H1 (cell line): ENCODE measurements around the gene SLC18A3. TPM values are rescaled to one million over a fixed set of nuclear protein-coding genes. Genes with fewer than 3 reads are reported as not detected.

Source experiments
- CTCF ChIA-PET: fragments of 300-600 bp; sonication (Branson Sonifier 250); formaldehyde crosslinking; loops from one replicate; lab custom pipeline; 2021; ENCODE audit not compliant: partially characterized antibody; lab: Charles Lee
- POLR2A ChIA-PET: fragments of 300-600 bp; sonication (Branson Sonifier 250); formaldehyde crosslinking; loops from one replicate; lab custom pipeline; 2021; ENCODE audit warnings: inconsistent platforms; ENCODE audit not compliant: partially characterized antibody; lab: Charles Lee
- DNase-seq, 2 experiments: peaks; one replicate each; pipeline versions ENCODE4 v3.0.0 to v3.0.0-alpha.2; 2010 to 2022; ENCODE audit warnings: low spot score in 2 of 2, low read depth in 1 of 2, mixed read lengths in 1 of 2
- FAIRE-seq: peaks from 2 replicates; lab custom pipeline; 2011; peaks lifted over from hg19 to GRCh38; lab: Jason Lieb, UNC
- H2AFZ ChIP-seq: 2 replicates; pipeline ENCODE4 v1.8.1; 2012; ENCODE audit warnings: low read length, inconsistent platforms
- H2AK5ac ChIP-seq: 2 replicates; pipeline ENCODE4 v1.6.1; 2013; ENCODE audit warnings: low read depth, low read length
- H2BK120ac ChIP-seq: replicated peaks from 2 replicates; pipeline ENCODE3; 2013; ENCODE audit warnings: low read depth, low read length, inconsistent platforms
- H2BK12ac ChIP-seq: 2 replicates; pipeline ENCODE4 v1.6.1; 2013; ENCODE audit warnings: low read depth, low read length
- H2BK15ac ChIP-seq: 2 replicates; pipeline ENCODE4 v1.6.1; 2013; ENCODE audit warnings: low read length
- H2BK20ac ChIP-seq: 2 replicates; pipeline ENCODE4 v1.6.1; 2013; ENCODE audit warnings: low read length
- H2BK5ac ChIP-seq: 2 replicates; pipeline ENCODE4 v1.6.1; 2013; ENCODE audit warnings: low read depth, low read length
- H3K14ac ChIP-seq: 2 replicates; pipeline ENCODE4 v1.6.1; 2013; ENCODE audit warnings: inconsistent platforms; ENCODE audit not compliant: insufficient read length
- H3K18ac ChIP-seq: 2 replicates; pipeline ENCODE4 v1.6.1; 2013; ENCODE audit warnings: low read length; ENCODE audit errors: extremely low read depth
- H3K23ac ChIP-seq: 2 replicates; pipeline ENCODE4 v1.6.1; 2013; ENCODE audit warnings: inconsistent platforms; ENCODE audit not compliant: insufficient read length
- H3K23me2 ChIP-seq: 2 replicates; pipeline ENCODE4 v1.6.1; 2013; ENCODE audit warnings: low read depth, low read length
- H3K27ac ChIP-seq: 2 replicates; pipeline ENCODE4 v1.6.1; 2011; ENCODE audit warnings: low read depth, low read length, inconsistent platforms
- H3K27me3 ChIP-seq, 4 experiments: replicated peaks in 1 of 4; 1 replicate in 1 of 4; 2 replicates in 3 of 4; pipeline versions ENCODE4 v1.6.1 to v1.8.1; 2011 to 2013; ENCODE audit warnings: low read length in 3 of 4, mild to moderate bottlenecking in 3 of 4, inconsistent platforms in 2 of 4, mixed read lengths in 2 of 4, moderate library complexity in 1 of 4; ENCODE audit not compliant: control insufficient read depth in 3 of 4, insufficient read depth in 3 of 4; ENCODE audit errors: extremely low read depth in 1 of 4
- H3K36me3 ChIP-seq, 4 experiments: 2 replicates each; pipeline versions ENCODE4 v1.6.1 to v1.8.1; 2011 to 2013; ENCODE audit warnings: mild to moderate bottlenecking in 4 of 4, low read length in 3 of 4, moderate library complexity in 2 of 4, control low read depth in 1 of 4, inconsistent platforms in 1 of 4; ENCODE audit not compliant: insufficient read depth in 4 of 4, control insufficient read depth in 2 of 4
- H3K4ac ChIP-seq: replicated peaks from 2 replicates; pipeline ENCODE3; 2013; ENCODE audit warnings: low read length, low read depth, mixed read lengths, inconsistent platforms; ENCODE audit not compliant: insufficient read length
- H3K4me1 ChIP-seq, 4 experiments: replicated peaks in 1 of 4; 1 replicate in 1 of 4; 2 replicates in 3 of 4; pipeline versions ENCODE4 v1.6.1 to v1.8.1; 2011 to 2013; ENCODE audit warnings: low read length in 3 of 4, inconsistent platforms in 2 of 4, mixed read lengths in 1 of 4; ENCODE audit not compliant: insufficient read depth in 4 of 4, control insufficient read depth in 3 of 4
- H3K4me2 ChIP-seq, 2 experiments: 2 replicates each; pipeline versions ENCODE4 v1.6.1 to v1.8.1; 2011 to 2013; ENCODE audit warnings: low read depth in 2 of 2, low read length in 2 of 2, control low read depth in 1 of 2, inconsistent platforms in 1 of 2, mild to moderate bottlenecking in 1 of 2; ENCODE audit not compliant: insufficient read depth in 1 of 2
- H3K4me3 ChIP-seq, 4 experiments: fragments of 200-600, 300-600 bp in 1 of 4; sonication (generic), shearing (Covaris generic), sonication (Bioruptor Twin) in 1 of 4; 2 replicates each; pipeline versions ENCODE4 v1.5.1 to v1.8.1; 2011 to 2016; ENCODE audit warnings: low read length in 4 of 4, low read depth in 3 of 4, control low read depth in 2 of 4, inconsistent platforms in 2 of 4, mild to moderate bottlenecking in 2 of 4, mixed read lengths in 1 of 4, moderate library complexity in 1 of 4; ENCODE audit not compliant: insufficient read depth in 2 of 4; ENCODE audit errors: extremely low read depth in 1 of 4
- H3K56ac ChIP-seq: replicated peaks from 2 replicates; pipeline ENCODE3; 2013; ENCODE audit warnings: low read depth, mild to moderate bottlenecking, mixed read lengths, low read length, inconsistent platforms; ENCODE audit not compliant: insufficient read length
- H3K79me1 ChIP-seq: 2 replicates; pipeline ENCODE4 v1.6.1; 2013; ENCODE audit warnings: low read depth, low read length, control low read depth
- H3K79me2 ChIP-seq, 2 experiments: 2 replicates each; pipeline versions ENCODE4 v1.6.1 to v1.8.1; 2012 to 2013; ENCODE audit warnings: low read length in 2 of 2, mild to moderate bottlenecking in 2 of 2, inconsistent platforms in 1 of 2; ENCODE audit not compliant: insufficient read depth in 2 of 2, control insufficient read depth in 1 of 2
- H3K9ac ChIP-seq, 4 experiments: replicated peaks in 1 of 4; 1 replicate in 1 of 4; 2 replicates in 3 of 4; pipeline versions ENCODE4 v1.6.1 to v1.8.1; 2011 to 2013; ENCODE audit warnings: low read depth in 3 of 4, low read length in 3 of 4, control low read depth in 2 of 4, mild to moderate bottlenecking in 2 of 4, moderate library complexity in 2 of 4, inconsistent platforms in 1 of 4; ENCODE audit errors: extremely low read depth in 1 of 4
- H3K9me3 ChIP-seq, 2 experiments: 2 replicates each; pipeline versions ENCODE4 v1.6.1 to v1.8.1; 2012 to 2013; ENCODE audit warnings: mild to moderate bottlenecking in 2 of 2, moderate library complexity in 2 of 2, control low read depth in 1 of 2, inconsistent platforms in 1 of 2, low read depth in 1 of 2, low read length in 1 of 2, mixed read lengths in 1 of 2; ENCODE audit not compliant: insufficient read depth in 2 of 2
- H4K20me1 ChIP-seq, 2 experiments: replicated peaks in 1 of 2; 2 replicates each; pipeline versions ENCODE3 to v1.8.1; 2011 to 2013; ENCODE audit warnings: inconsistent platforms in 2 of 2, low read length in 2 of 2, mild to moderate bottlenecking in 1 of 2; ENCODE audit not compliant: insufficient read depth in 2 of 2, control insufficient read depth in 1 of 2
- H4K5ac ChIP-seq: 2 replicates; pipeline ENCODE4 v1.6.1; 2013; ENCODE audit warnings: low read length, low read depth, mixed read lengths, inconsistent platforms; ENCODE audit not compliant: insufficient read length
- H4K8ac ChIP-seq: 2 replicates; pipeline ENCODE4 v1.8.0; 2013; ENCODE audit warnings: mild to moderate bottlenecking, moderate library complexity, low read length, inconsistent platforms; ENCODE audit not compliant: insufficient read depth; ENCODE audit errors: extremely low read depth
- H4K91ac ChIP-seq: replicated peaks from 2 replicates; pipeline ENCODE3; 2013; ENCODE audit warnings: low read length, mixed read lengths, inconsistent platforms; ENCODE audit not compliant: insufficient read length
- SRF ChIP-seq: IDR thresholded peaks from 2 replicates; pipeline ENCODE4 v1.6.1; 2011; ENCODE audit warnings: mild to moderate bottlenecking, low read depth, low read length, moderate library complexity
- TAF7 ChIP-seq: optimal IDR thresholded peaks from 2 replicates; pipeline ENCODE3; 2011; ENCODE audit warnings: low read depth, mild to moderate bottlenecking, inconsistent platforms, low read length, moderate library complexity, borderline replicate concordance
- WGBS, 2 experiments: shearing (Covaris generic) in 1 of 2; methylation state at CpG; one replicate each; pipeline versions ENCODE4 v1.1.6 to v1.1.7; 2013 to 2015; ENCODE audit warnings: low lambda C conversion rate in 2 of 2, mixed read lengths in 2 of 2, inconsistent platforms in 1 of 2, low coverage in 1 of 2, missing lambda C conversion rate in 1 of 2; ENCODE audit not compliant: insufficient replicate concordance in 2 of 2, insufficient coverage in 1 of 2, insufficient read length in 1 of 2; ENCODE audit errors: extremely low coverage in 1 of 2, missing lambda C conversion rate in 1 of 2; 5-methylcytosine and 5-hydroxymethylcytosine counted together
- polyA plus RNA-seq, 7 experiments: library from polyadenylated mRNA; depleted of rRNA in 3 of 7; stranded (reverse) in 5 of 7; unstranded in 2 of 7; fragments of >200 nt in 5 of 7; fragments of 200-250 nt in 2 of 7; gene quantifications; 1 replicate in 5 of 7; 2 replicates in 1 of 7; 4 replicates in 1 of 7; pipeline versions ENCODE4 v1.2.1 to v1.2.3, GENCODE V29; 2011 to 2013; ENCODE audit warnings: missing spikeins in 2 of 7, mixed read lengths in 2 of 7
- total RNA-seq: library from RNA; stranded (reverse); fragmentation: NEBNext Ultra II Directional; extraction: Animal tissue kit (Norgen Biotek cat#: 25700); gene quantifications from 2 replicates; pipeline ENCODE4 v1.2.1, GENCODE V29; 2021

SLC18A3 gene
- total and polyA plus RNA-seq, 2 of the 8 experiments (the other 6 are each of a cell fraction or from before 2014, with no cell fraction given) = 0.17 TPM; not detected in 1

- FAIRE-seq = no peak
- Histone ChIP-seq H3K4me1 (peaks cover 0 to 4% (median under 1%) of the 10 kb centered on the region in 4 experiments; a peak in 2 of 7 replicates), H3K23me2 (no peaks in the 10 kb centered on the region), H3K9ac (no peak overlapping the region), H4K5ac (no peak overlapping the region), H3K36me3 (no peaks in the 10 kb centered on the region), H3K18ac (no peak overlapping the region), H3K79me2 (no peaks in the 10 kb centered on the region), H3K79me1 (no peaks in the 10 kb centered on the region), H2BK5ac (no peak overlapping the region), H3K4ac (no peak overlapping the region), H3K56ac (no peak overlapping the region), H3K14ac (no peak overlapping the region), H3K27ac (no peak overlapping the region), H3K27me3 (peaks cover 0 to 7% (median 1%) of the 10 kb centered on the region in 4 experiments; a peak in 3 of 7 replicates), H3K4me2 (no peak overlapping the region), H2BK12ac (no peak overlapping the region), H4K20me1 (peaks cover 0 to 2% of the 10 kb centered on the region in 2 experiments), H3K23ac (no peak overlapping the region), H2BK15ac (no peak overlapping the region; the same call in 1 of the 2 replicates), H2BK120ac (no peak overlapping the region), H4K91ac (no peak overlapping the region), H3K9me3 (no peaks in the 10 kb centered on the region), H3K4me3 (no peak overlapping the region), H2BK20ac (no peak overlapping the region), H2AFZ (0 out of 2 replicates have a peak overlapping the region, but pooled peaks have one; percentile 63), H2AK5ac (no peak overlapping the region), H4K8ac (no peak overlapping the region; the same call in 1 of the 2 replicates)
- TF ChIP-seq SRF = no peak
- no peak for TF ChIP-seq TAF7
- 79% methylated on average over 8 of the region's 10 CpGs; no CpG with 5 or more reads in 1 of the 2 experiments for WGBS, 2 experiments
- ChIA-PET POLR2A (interaction anchor here (1.2 to 1.3 kb wide), 2 partner anchors 10 to 96 kb away, joined by 3 to 5 read pairs; no protein-coding TSS in a partner anchor), CTCF (interaction anchor here (0.7 to 4.6 kb wide), 32 partner anchors 11 to 236 kb away, joined by 3 to 36 read pairs (median 4); partner anchors contain the start of genes CHAT and ERCC6)
- DNase-seq = peak in 1 of 2 experiments; percentile 45
These were observed 15.0 kb upstream of the SLC18A3 start for GRCh38 chr10:49595003-49595712.
